Esophagus muscularis mucosa (tissue), 4 donors: ENCODE measurements around the gene USP25.

Experiments
- EP300 ChIP-seq: sonication (generic); formaldehyde crosslinking; IDR thresholded peaks from one replicate; pipeline ENCODE4 v1.6.1; 2017; ENCODE audit warnings: antibody characterized with exemption
- POLR2A ChIP-seq: fragments of 450-650 bp; IDR thresholded peaks from one replicate; pipeline ENCODE4 v1.6.1; 2017; ENCODE audit warnings: antibody characterized with exemption, moderate library complexity, mild to moderate bottlenecking, low read depth
- POLR2AphosphoS5 ChIP-seq, 2 donors: sonication (generic); formaldehyde crosslinking; IDR thresholded peaks; one replicate each; pipeline ENCODE4 v1.6.1; 2017; ENCODE audit warnings: antibody characterized with exemption in 2 of 2
- TF ChIP-seq, protein P1 (sequence below), 3 experiments: fragments of 200-600 bp in 2 of 3; fragments of 450-650 bp in 1 of 3; sonication (generic) in 2 of 3; IDR thresholded peaks; one replicate each; pipeline ENCODE4 v1.5.1; 2017 to 2019; ENCODE audit warnings: antibody characterized with exemption in 3 of 3, mild to moderate bottlenecking in 2 of 3, moderate library complexity in 1 of 3

DNA sequence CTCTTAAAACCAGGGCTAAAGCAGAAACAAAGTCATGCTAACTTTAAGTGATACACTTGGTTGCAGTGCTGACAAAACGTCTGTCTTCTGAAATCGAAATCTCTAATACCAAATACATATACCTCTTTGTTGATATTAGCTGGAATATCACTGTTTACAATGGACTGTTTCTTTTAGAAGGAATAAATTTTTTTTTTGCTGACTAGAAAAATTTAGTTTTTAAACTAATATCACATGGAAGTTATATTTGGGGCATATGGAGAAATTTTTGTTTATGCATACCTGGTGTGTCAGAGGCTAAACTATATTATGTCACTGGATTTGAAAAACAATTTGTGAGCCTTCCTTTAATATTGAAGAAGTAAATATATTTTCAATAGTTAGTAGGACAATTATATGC, 39.1 kb downstream of the USP25 start:
- TF ChIP-seq, protein P1, sequence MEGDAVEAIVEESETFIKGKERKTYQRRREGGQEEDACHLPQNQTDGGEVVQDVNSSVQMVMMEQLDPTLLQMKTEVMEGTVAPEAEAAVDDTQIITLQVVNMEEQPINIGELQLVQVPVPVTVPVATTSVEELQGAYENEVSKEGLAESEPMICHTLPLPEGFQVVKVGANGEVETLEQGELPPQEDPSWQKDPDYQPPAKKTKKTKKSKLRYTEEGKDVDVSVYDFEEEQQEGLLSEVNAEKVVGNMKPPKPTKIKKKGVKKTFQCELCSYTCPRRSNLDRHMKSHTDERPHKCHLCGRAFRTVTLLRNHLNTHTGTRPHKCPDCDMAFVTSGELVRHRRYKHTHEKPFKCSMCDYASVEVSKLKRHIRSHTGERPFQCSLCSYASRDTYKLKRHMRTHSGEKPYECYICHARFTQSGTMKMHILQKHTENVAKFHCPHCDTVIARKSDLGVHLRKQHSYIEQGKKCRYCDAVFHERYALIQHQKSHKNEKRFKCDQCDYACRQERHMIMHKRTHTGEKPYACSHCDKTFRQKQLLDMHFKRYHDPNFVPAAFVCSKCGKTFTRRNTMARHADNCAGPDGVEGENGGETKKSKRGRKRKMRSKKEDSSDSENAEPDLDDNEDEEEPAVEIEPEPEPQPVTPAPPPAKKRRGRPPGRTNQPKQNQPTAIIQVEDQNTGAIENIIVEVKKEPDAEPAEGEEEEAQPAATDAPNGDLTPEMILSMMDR (IDR thresholded peaks at IDR 0.05) = no peak
- no peak for TF ChIP-seq POLR2AphosphoS5 (IDR thresholded peaks at IDR 0.05)
- TF ChIP-seq POLR2A = no peak
- no peak for TF ChIP-seq EP300
